Thymus (tissue), 11 donors: Measurements from ENCODE around the gene SYNGAP1. TPM values are rescaled to one million over a fixed set of nuclear protein-coding genes. Genes with fewer than 3 reads are reported as not detected.
"Not testable (repeated sequence)": the region's sequence is repeated elsewhere in the genome, so short reads cannot be mapped to it uniquely, and the experiment has no call there.

ENCODE experiments used
- DNase-seq, 9 donors: peaks; one replicate each; pipeline ENCODE4 v3.0.0-alpha.2; 2013; ENCODE audit warnings: low spot score in 9 of 9, low read depth in 6 of 9, missing footprints in 1 of 9
- H3K27ac ChIP-seq, 2 donors: one replicate each; pipeline ENCODE4 v1.5.1; 2013; ENCODE audit warnings: control low read depth in 1 of 2, low read depth in 1 of 2, low read length in 1 of 2, mild to moderate bottlenecking in 1 of 2, moderate library complexity in 1 of 2
- H3K27me3 ChIP-seq, 2 donors: one replicate each; pipeline ENCODE4 v1.5.1; 2013; ENCODE audit warnings: low read length in 1 of 2; ENCODE audit not compliant: control insufficient read depth in 2 of 2, insufficient read depth in 1 of 2
- H3K36me3 ChIP-seq, 2 donors: one replicate each; pipeline ENCODE4 v1.5.1; 2013; ENCODE audit warnings: low read length in 1 of 2, mild to moderate bottlenecking in 1 of 2, moderate library complexity in 1 of 2; ENCODE audit not compliant: control insufficient read depth in 2 of 2, insufficient read depth in 2 of 2
- H3K4me1 ChIP-seq, 2 donors: one replicate each; pipeline ENCODE4 v1.5.1; 2013; ENCODE audit warnings: low read length in 2 of 2; ENCODE audit not compliant: control insufficient read depth in 2 of 2, insufficient read depth in 2 of 2
- H3K4me3 ChIP-seq, 2 donors: one replicate each; pipeline ENCODE4 v1.5.1; 2013; ENCODE audit warnings: low read length in 2 of 2, control low read depth in 1 of 2, mild to moderate bottlenecking in 1 of 2
- H3K9me3 ChIP-seq, 2 donors: one replicate each; pipeline ENCODE4 v1.5.1; 2013; ENCODE audit warnings: low read length in 1 of 2, mild to moderate bottlenecking in 1 of 2; ENCODE audit not compliant: control insufficient read depth in 2 of 2, insufficient read depth in 1 of 2
- WGBS: extraction: QIAGEN DNeasy Blood & Tissue Kit; methylation state at CpG from one replicate; pipeline ENCODE4 v1.1.7; 2013; 5-methylcytosine and 5-hydroxymethylcytosine counted together
- polyA plus RNA-seq: library from polyadenylated mRNA; stranded (reverse); fragments of 200-250 nt; gene quantifications from one replicate; pipeline ENCODE4 v1.2.3, GENCODE V29; 2013
- total RNA-seq: library from RNA; stranded (reverse); fragments of 120-200 nt; gene quantifications from one replicate; pipeline ENCODE4 v1.2.4, GENCODE V29; 2013
- donor health status: healthy.

SYNGAP1 gene
- total and polyA plus RNA-seq, 2 donors, result 3.0 to 26.7 TPM

DNA sequence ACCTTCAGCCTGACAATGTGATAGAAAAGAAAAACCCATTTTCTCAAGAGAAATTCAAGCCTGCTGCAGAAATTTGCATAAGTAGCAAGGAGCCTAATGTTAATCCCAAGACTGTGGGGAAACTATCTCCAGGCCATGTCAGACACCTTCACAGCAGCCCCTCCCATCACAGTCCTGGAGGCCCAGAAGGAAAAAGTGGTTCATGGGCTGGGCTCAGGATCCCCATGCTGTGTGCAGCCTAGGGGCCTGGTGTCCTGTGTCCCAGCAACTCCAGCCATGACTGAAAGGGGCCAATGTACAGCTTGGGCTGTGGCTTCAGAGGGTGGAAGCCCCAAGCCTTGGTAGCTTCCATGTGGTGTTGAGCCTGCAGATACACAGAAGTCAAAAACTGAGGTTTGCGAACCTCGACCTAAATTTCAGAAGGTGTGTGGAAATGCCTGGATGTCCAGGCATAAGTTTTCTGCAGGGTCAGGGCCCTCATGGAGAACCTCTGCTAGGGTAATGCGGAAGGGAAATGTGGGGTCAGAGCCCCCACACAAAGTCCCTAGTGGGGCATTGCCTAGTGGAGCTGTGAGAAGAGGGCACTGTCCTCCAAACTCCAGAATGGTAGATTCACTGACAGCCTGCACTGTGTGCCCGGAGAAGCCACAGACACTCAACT lies 46.3 kb downstream of the SYNGAP1 start:
- 97% methylated on average over 4 of the region's 4 CpGs for WGBS

GRCh38 chr6:33467091-33467490 lies 47.2 kb downstream of the SYNGAP1 start:
- WGBS, result 95% methylated on average over 7 of the region's 7 CpGs
- Histone ChIP-seq H3K27me3 (no peaks in the 10 kb centered on the region), H3K27ac (no peak overlapping the region), H3K4me1 (no peaks in the 10 kb centered on the region), H3K36me3 (no peaks in the 10 kb centered on the region), H3K9me3 (no peaks in the 10 kb centered on the region), H3K4me3 (no peak overlapping the region)
- DNase-seq, result no peak

More for the DNA sequence above, 46.3 kb downstream of the SYNGAP1 start:
- no peaks in the 10 kb centered on the region for H3K9me3 ChIP-seq
- H3K4me1 ChIP-seq, result no peaks in the 10 kb centered on the region
- no peaks in the 10 kb centered on the region for H3K27me3 ChIP-seq
- no peaks in the 10 kb centered on the region for H3K36me3 ChIP-seq
- H3K4me3 ChIP-seq, result no peak overlapping the region
- H3K27ac ChIP-seq, result no peak overlapping the region
- DNase-seq, result no peak

- H3K4me1 ChIP-seq, result no peaks in the 10 kb centered on the region
- DNase-seq, result no peak
- H3K27ac ChIP-seq, result no peak overlapping the region
- no peaks in the 10 kb centered on the region for H3K36me3 ChIP-seq
- 95% methylated on average over 3 of the region's 3 CpGs for WGBS
- no peak overlapping the region for H3K4me3 ChIP-seq
- no peaks in the 10 kb centered on the region for H3K9me3 ChIP-seq
- no peaks in the 10 kb centered on the region for H3K27me3 ChIP-seq
Observed at GRCh38 chr6:33469661-33470060, 49.8 kb downstream of the SYNGAP1 start.

DNA sequence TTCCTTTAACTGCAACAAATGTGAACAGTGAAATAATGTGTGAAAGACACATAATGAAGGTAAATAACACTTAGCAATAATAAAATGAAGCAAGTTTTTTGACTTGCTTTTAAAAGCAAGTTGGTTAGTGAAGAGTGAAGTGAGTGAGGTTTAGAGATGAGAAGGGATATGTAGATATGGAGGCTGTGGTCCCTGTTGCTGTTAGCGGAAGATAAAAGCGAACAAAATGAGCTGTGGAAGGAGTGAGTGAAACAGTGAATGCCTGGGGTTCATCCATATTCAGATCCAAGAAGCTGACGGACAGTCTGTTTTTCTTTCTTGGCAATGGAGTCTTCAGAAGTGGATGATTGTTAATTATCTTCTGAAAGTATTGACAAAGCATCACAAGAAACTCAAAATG lies 58.0 kb downstream of the SYNGAP1 start:
- no peak for DNase-seq
- Histone ChIP-seq H3K36me3 (no peaks in the 10 kb centered on the region), H3K9me3 (no peaks in the 10 kb centered on the region), H3K27ac (no peak overlapping the region), H3K27me3 (peaks cover 0 to 10% of the 10 kb centered on the region in 2 donors), H3K4me1 (no peaks in the 10 kb centered on the region), H3K4me3 (no peak overlapping the region)
- 93% methylated on average over 3 of the region's 3 CpGs for WGBS

- Histone ChIP-seq H3K36me3 (no peaks in the 10 kb centered on the region), H3K4me3 (no peak overlapping the region), H3K27me3 (peaks cover 0 to 10% of the 10 kb centered on the region in 2 donors), H3K9me3 (no peaks in the 10 kb centered on the region), H3K27ac (no peak overlapping the region), H3K4me1 (no peaks in the 10 kb centered on the region)
- 65% methylated on average over 1 of the region's 1 CpG for WGBS
- peak in 4 of 9 donors; percentile 2 to 27 (median 10) for DNase-seq
Observed at GRCh38 chr6:33481192-33481591, 61.3 kb downstream of the SYNGAP1 start.

DNA sequence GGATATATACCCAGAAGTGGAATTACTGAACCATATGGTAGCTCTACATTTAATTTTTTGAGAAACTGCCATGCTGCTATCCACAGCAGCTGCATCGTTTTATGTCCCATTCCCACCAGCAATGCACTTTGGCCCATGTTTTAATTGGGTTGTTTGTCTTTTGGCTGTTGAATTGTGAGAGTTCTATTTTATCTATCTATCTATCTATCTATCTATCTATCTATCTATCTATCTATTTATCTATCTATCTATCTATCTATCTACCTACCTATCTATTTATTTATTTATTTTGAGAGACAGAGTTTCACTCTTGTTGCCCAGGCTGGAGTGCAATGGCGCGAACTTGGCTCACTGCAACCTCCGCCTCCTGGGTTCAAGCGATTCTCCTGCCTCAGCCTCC lies 62.8 kb downstream of the SYNGAP1 start:
- H3K9me3 ChIP-seq, DNase-seq, H3K27ac ChIP-seq, H3K4me3 ChIP-seq, H3K27me3 ChIP-seq, H3K4me1 ChIP-seq, H3K36me3 ChIP-seq: not testable (repeated sequence)
- WGBS, result 98% methylated on average over 5 of the region's 5 CpGs

GRCh38 chr6:33483678-33484077 lies 63.8 kb downstream of the SYNGAP1 start:
- no peak for DNase-seq
- Histone ChIP-seq H3K27ac (no peak overlapping the region), H3K9me3 (no peaks in the 10 kb centered on the region), H3K4me3 (no peak overlapping the region), H3K4me1 (no peaks in the 10 kb centered on the region), H3K36me3 (no peaks in the 10 kb centered on the region), H3K27me3 (peaks cover 0 to 5% of the 10 kb centered on the region in 2 donors)
- WGBS, result 86% methylated on average over 3 of the region's 3 CpGs

DNA sequence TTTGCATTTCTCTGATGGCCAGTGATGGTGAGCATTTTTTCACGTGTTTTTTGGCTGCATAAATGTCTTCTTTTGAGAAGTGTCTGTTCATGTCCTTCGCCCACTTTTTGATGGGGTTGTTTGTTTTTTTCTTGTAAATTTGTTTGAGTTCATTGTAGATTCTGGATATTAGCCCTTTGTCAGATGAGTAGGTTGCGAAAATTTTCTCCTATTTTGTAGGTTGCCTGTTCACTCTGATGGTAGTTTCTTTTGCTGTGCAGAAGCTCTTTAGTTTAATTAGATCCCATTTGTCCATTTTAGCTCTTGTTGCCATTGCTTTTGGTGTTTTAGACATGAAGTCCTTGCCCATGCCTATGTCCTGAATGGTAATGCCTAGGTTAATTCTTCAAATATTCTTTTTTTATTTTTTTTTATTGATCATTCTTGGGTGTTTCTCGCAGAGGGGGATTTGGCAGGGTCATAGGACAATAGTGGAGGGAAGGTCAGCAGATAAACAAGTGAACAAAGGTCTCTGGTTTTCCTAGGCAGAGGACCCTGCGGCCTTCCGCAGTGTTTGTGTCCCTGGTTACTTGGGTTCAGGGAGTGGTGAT lies 64.9 kb downstream of the SYNGAP1 start:
- H3K27ac ChIP-seq, H3K9me3 ChIP-seq, H3K36me3 ChIP-seq, DNase-seq, H3K27me3 ChIP-seq, H3K4me3 ChIP-seq, H3K4me1 ChIP-seq: not testable (repeated sequence)
- WGBS, result 57% methylated on average over 3 of the region's 6 CpGs

- H3K27me3 ChIP-seq, DNase-seq, H3K27ac ChIP-seq, H3K4me1 ChIP-seq, H3K36me3 ChIP-seq, H3K4me3 ChIP-seq, H3K9me3 ChIP-seq: not testable (repeated sequence)
- WGBS, result 87% methylated on average over 23 of the region's 25 CpGs
Observed at GRCh38 chr6:33485680-33486079, 65.8 kb downstream of the SYNGAP1 start.
